ENCODE measurements around the gene OOSP1. TPM values are rescaled to one million over a fixed set of nuclear protein-coding genes. Genes with fewer than 3 reads are reported as not detected.

The OOSP1 gene
- total and polyA plus RNA-seq, 10 of the 15 experiments (the other 5 are each of a cell fraction or from before 2014, with no cell fraction given): not detected

- no peaks in the 10 kb centered on the region for H4K20me1 ChIP-seq (ENCODE audit: control insufficient read depth, insufficient read depth)
- RAD21 ChIA-PET (ENCODE audit: unreplicated experiment): interaction anchor here (0.9 to 1.2 kb wide), 3 partner anchors 94 to 333 kb away, joined by 3 to 11 read pairs (median 4); no protein-coding TSS in a partner anchor
- SMC1A ChIA-PET (ENCODE audit: uncharacterized antibody, unreplicated experiment): interaction anchor here (0.7 to 1.5 kb wide), 6 partner anchors 89 to 333 kb away, joined by 3 to 8 read pairs (median 4); partner anchors contain the start of gene STX3
- DNase-seq (ENCODE audit: low read depth, low spot score): no peak
- H3K27me3 ChIP-seq (replicated peaks in 1 of 2; ENCODE audit: control insufficient read depth in 2 of 2, insufficient read depth in 2 of 2, low read length in 1 of 2): no peaks in the 10 kb centered on the region
- BruUV-seq (replicated peaks): no TSS peak
- H3K9ac ChIP-seq (ENCODE audit: control insufficient read depth, insufficient read depth, low read length): no peak overlapping the region
- intact Hi-C loops (cut with micrococcal nuclease; ENCODE audit: unreplicated experiment): loop anchor here (5.0 kb wide), 1 partner anchor 166 kb away; no protein-coding TSS in a partner anchor
- H3K4me1 ChIP-seq (ENCODE audit: control insufficient read depth, insufficient read depth, low read length): no peaks in the 10 kb centered on the region
- in situ Hi-C loops (cut with MboI): no loop called here
- ATAC-seq: no peak
- POLR2A ChIA-PET: no interaction called here
- H3K36me3 ChIP-seq (ENCODE audit: control insufficient read depth in 2 of 2, insufficient read depth in 2 of 2, low read length in 1 of 2): no peaks in the 10 kb centered on the region
- no peaks in the 10 kb centered on the region; the same call in 2 of the 3 replicates for H3K9me3 ChIP-seq (replicated peaks; ENCODE audit: control insufficient read depth, insufficient read depth, low read length)
- H3K27ac ChIP-seq (ENCODE audit: control insufficient read depth, insufficient read depth): no peak overlapping the region
- 0% methylated on average over 2 of the region's 2 CpGs for WGBS (ENCODE audit: insufficient coverage, insufficient replicate concordance, low lambda C conversion rate, missing lambda C conversion rate)
- CTCF ChIA-PET: interaction anchor here (0.8 to 2.5 kb wide), 9 partner anchors 8 to 333 kb away, joined by 3 to 13 read pairs (median 5); partner anchors contain the start of gene STX3
- FAIRE-seq: no peak
- H3K4me3 ChIP-seq: no peak overlapping the region
- H3K4me2 ChIP-seq (ENCODE audit: control insufficient read depth, insufficient read depth): no peak overlapping the region
- no peaks in the 10 kb centered on the region for H3K79me2 ChIP-seq (ENCODE audit: control insufficient read depth, insufficient read depth, low read length)
- no peak overlapping the region for H2AFZ ChIP-seq (ENCODE audit: control insufficient read depth, low read depth, low read length)
- TF ChIP-seq RBBP5 (conservative IDR thresholded peaks at IDR 0.05) (no peak), CBFB (IDR thresholded peaks at IDR 0.05; ENCODE audit: low read depth) (no peak), MLLT1 (IDR thresholded peaks at IDR 0.05) (no peak), IRF4 (IDR thresholded peaks at IDR 0.05; ENCODE audit: low read depth, low read length) (no peak), NFYA (IDR thresholded peaks at IDR 0.05; ENCODE audit: borderline replicate concordance, low read depth, low read length) (no peak), IKZF1 (conservative IDR thresholded peaks at IDR 0.05) (no peak), ZNF592 (IDR thresholded peaks at IDR 0.05) (no peak), NR2C1 (IDR thresholded peaks at IDR 0.05) (no peak), SMC3 (IDR thresholded peaks at IDR 0.05; ENCODE audit: borderline replicate concordance, low read length) (no peak), YY1 (IDR thresholded peaks at IDR 0.05; ENCODE audit: low read depth, low read length) (no peak), USF2 (IDR thresholded peaks at IDR 0.05; ENCODE audit: borderline replicate concordance, low read depth, low read length) (no peak), POLR2A (IDR thresholded peaks at IDR 0.05; ENCODE audit: low read depth, low read length) (no peak)
- TF ChIP-seq, protein P1, sequence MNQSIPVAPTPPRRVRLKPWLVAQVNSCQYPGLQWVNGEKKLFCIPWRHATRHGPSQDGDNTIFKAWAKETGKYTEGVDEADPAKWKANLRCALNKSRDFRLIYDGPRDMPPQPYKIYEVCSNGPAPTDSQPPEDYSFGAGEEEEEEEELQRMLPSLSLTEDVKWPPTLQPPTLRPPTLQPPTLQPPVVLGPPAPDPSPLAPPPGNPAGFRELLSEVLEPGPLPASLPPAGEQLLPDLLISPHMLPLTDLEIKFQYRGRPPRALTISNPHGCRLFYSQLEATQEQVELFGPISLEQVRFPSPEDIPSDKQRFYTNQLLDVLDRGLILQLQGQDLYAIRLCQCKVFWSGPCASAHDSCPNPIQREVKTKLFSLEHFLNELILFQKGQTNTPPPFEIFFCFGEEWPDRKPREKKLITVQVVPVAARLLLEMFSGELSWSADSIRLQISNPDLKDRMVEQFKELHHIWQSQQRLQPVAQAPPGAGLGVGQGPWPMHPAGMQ (IDR thresholded peaks at IDR 0.05; ENCODE audit: borderline replicate concordance): no peak
- TF ChIP-seq, protein P2, sequence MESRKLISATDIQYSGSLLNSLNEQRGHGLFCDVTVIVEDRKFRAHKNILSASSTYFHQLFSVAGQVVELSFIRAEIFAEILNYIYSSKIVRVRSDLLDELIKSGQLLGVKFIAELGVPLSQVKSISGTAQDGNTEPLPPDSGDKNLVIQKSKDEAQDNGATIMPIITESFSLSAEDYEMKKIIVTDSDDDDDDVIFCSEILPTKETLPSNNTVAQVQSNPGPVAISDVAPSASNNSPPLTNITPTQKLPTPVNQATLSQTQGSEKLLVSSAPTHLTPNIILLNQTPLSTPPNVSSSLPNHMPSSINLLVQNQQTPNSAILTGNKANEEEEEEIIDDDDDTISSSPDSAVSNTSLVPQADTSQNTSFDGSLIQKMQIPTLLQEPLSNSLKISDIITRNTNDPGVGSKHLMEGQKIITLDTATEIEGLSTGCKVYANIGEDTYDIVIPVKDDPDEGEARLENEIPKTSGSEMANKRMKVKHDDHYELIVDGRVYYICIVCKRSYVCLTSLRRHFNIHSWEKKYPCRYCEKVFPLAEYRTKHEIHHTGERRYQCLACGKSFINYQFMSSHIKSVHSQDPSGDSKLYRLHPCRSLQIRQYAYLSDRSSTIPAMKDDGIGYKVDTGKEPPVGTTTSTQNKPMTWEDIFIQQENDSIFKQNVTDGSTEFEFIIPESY (IDR thresholded peaks at IDR 0.05): no peak
Measured at GRCh38 chr11:59918480-59918879, 19.8 kb upstream of the OOSP1 start.
